H54 (cell line): Measurements from ENCODE around the gene PCDHA8.
"Not testable (repeated sequence)": the region's sequence is repeated elsewhere in the genome, so short reads cannot be mapped to it uniquely, and the experiment has no call there.

ENCODE experiments used
- DNase-seq: peaks from one replicate; pipeline ENCODE4 v3.0.0; 2011; ENCODE audit warnings: low spot score, mixed read lengths; ENCODE audit not compliant: insufficient read length
- FAIRE-seq: peaks from 3 replicates; lab custom pipeline; 2011; peaks lifted over from hg19 to GRCh38; lab: Jason Lieb, UNC
- POLR2A ChIP-seq: IDR thresholded peaks from 2 replicates; pipeline ENCODE4 v1.6.1; 2011; ENCODE audit warnings: low read depth, mild to moderate bottlenecking, low read length

PCDHA8 gene, protein sequence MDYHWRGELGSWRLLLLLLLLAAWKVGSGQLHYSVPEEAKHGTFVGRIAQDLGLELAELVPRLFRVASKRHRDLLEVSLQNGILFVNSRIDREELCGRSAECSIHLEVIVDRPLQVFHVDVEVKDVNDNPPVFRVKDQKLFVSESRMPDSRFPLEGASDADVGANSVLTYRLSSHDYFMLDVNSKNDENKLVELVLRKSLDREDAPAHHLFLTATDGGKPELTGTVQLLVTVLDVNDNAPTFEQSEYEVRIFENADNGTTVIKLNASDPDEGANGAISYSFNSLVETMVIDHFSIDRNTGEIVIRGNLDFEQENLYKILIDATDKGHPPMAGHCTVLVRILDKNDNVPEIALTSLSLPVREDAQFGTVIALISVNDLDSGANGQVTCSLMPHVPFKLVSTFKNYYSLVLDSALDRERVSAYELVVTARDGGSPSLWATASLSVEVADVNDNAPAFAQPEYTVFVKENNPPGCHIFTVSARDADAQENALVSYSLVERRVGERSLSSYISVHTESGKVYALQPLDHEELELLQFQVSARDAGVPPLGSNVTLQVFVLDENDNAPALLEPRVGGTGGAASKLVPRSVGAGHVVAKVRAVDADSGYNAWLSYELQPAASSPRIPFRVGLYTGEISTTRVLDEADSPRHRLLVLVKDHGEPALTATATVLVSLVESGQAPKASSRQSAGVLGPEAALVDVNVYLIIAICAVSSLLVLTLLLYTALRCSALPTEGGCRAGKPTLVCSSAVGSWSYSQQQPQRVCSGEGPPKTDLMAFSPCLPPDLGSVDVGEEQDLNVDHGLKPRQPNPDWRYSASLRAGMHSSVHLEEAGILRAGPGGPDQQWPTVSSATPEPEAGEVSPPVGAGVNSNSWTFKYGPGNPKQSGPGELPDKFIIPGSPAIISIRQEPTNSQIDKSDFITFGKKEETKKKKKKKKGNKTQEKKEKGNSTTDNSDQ

DNA sequence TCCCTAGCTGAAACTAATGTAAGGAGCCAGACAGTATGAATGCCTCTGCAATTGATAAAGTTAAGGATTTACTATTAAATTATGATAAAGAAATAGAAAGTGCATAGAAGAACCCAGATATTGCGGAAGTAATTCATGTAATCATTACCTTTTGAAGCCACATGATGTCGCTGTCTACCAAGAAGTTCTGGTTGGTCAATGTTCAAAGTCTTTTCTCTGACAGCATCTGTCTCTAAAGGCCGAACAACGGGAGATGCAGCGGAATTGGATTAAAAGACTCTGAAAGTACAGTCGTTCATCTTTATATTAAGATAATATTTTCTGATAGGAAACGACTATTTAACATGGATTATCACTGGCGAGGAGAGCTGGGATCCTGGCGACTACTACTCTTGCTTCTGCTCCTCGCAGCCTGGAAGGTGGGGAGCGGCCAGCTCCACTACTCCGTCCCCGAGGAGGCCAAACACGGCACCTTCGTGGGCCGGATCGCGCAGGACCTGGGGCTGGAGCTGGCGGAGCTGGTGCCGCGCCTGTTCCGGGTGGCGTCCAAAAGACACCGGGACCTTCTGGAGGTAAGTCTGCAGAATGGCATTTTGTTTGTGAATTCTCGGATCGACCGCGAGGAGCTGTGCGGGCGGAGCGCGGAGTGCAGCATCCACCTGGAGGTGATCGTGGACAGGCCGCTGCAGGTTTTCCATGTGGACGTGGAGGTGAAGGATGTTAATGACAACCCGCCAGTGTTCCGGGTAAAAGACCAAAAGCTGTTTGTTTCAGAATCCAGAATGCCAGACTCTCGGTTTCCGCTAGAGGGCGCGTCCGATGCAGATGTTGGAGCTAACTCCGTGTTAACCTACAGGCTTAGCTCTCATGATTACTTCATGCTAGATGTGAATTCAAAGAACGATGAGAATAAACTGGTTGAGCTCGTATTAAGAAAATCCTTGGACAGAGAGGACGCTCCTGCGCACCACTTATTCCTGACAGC lies at the start of gene PCDHA8:
TSS of gene PCDHA8 (plus strand) at position 210 of the 985 bp plus-strand sequence. CDS start at position 345, 135 bp downstream.
- peak; percentile 23 for DNase-seq
- FAIRE-seq = peak; percentile 62
- TF ChIP-seq POLR2A = no peak

DNA sequence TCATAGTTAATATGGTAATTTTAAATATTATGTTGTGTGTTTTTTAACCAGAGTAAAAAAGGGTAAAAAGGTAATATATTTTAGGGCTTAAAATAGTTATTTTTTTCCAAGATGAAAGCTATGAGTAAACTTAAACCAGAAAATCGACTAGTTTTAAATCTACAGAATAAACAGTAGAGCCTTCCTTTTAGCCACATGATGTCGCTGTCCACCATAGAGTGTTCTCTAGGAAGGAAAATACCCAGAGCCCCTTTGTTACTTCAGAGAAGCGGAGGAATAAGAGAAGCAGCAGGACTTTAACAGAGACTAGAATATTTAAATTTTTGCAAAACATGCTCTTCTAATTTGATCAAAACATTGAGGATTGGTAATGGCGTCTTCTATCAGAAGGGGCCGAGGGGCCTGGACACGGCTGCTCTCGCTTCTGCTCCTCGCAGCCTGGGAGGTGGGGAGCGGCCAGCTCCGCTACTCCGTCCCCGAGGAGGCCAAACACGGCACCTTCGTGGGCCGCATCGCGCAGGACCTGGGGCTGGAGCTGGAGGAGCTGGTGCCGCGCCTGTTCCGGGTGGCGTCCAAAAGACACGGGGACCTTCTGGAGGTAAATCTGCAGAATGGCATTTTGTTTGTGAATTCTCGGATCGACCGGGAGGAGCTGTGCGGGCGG lies 46.3 kb upstream of the PCDHA8 start, which contains the start of gene PCDHA2:
TSS of gene PCDHA2 (plus strand) at position 258 of the 664 bp plus-strand sequence.
- DNase-seq = no peak
- no peak for FAIRE-seq
- no peak for TF ChIP-seq POLR2A

DNA sequence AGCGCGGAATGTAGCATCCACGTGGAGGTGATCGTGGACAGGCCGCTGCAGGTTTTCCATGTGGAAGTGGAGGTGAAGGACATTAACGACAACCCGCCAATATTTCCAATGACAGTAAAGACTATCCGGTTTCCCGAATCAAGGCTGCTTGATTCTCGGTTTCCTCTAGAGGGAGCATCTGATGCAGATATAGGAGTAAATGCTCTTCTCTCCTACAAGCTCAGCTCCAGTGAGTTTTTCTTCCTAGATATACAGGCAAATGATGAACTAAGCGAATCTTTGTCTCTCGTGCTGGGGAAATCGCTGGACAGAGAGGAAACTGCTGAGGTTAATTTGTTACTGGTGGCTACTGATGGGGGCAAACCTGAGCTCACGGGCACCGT lies 45.7 kb upstream of the PCDHA8 start:
- DNase-seq (peak; percentile 54), FAIRE-seq (peak; percentile 15)
- TF ChIP-seq POLR2A = no peak

DNA sequence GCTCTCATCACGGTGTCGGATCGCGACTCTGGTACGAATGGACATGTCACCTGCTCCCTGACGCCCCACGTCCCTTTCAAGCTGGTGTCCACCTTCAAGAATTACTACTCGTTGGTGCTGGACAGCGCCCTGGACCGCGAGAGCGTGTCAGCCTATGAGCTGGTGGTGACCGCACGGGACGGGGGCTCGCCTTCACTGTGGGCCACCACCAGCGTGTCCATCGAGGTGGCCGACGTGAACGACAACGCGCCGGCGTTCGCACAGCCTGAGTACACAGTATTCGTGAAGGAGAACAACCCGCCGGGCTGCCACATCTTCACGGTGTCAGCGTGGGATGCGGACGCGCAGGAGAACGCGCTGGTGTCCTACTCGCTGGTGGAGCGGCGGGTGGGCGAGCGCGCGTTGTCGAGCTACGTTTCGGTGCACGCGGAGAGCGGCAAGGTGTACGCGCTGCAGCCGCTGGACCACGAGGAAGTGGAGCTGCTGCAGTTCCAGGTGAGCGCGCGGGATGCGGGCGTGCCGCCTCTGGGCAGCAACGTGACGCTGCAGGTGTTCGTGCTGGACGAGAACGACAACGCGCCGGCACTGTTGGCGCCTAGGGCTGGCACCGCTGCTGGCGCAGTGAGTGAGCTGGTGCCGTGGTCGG lies 44.8 kb upstream of the PCDHA8 start:
- not testable (repeated sequence) for DNase-seq

DNA sequence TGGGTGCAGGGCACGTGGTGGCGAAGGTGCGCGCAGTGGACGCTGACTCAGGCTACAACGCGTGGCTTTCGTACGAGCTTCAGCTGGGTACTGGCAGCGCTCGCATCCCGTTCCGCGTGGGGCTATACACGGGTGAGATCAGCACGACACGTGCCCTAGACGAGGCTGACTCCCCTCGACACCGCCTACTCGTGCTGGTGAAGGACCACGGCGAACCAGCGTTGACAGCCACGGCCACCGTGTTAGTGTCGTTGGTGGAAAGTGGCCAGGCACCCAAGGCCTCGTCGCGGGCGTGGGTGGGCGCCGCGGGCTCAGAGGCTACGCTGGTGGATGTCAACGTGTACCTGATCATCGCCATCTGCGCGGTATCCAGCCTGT lies 44.3 kb upstream of the PCDHA8 start:
- FAIRE-seq (no peak), DNase-seq (no peak)
- no peak for TF ChIP-seq POLR2A

More for the DNA sequence above, 44.8 kb upstream of the PCDHA8 start:
- FAIRE-seq = not testable (repeated sequence)

DNA sequence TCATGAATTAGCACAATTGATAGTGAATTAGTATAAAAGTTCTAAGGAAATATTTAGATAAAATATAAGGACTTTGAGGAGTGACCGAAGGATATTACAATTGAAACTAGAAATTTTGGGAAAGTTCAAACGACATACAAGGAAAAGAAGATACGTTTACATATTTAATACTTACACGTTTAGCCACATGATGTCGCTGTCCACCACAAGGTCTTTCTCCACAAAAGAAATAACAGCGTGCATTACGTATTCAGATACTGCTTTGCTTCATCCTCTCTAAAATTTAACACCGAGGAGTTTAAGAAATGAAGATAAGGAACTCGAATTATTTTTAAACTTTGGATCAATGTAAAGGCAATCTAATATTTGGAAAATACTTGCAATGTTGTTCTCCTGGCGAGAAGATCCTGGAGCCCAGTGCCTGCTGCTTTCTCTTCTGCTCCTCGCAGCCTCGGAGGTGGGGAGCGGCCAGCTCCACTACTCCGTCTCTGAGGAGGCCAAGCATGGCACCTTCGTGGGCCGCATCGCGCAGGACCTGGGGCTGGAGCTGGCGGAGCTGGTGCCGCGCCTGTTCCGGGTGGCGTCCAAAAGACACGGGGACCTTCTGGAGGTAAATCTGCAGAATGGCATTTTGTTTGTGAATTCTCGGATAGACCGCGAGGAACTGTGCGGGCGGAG lies 40.0 kb upstream of the PCDHA8 start, which contains the start of gene PCDHA3:
TSS of gene PCDHA3 (plus strand) at position 242 of the 678 bp plus-strand sequence.
- DNase-seq (no peak), FAIRE-seq (no peak)
- no peak for TF ChIP-seq POLR2A

DNA sequence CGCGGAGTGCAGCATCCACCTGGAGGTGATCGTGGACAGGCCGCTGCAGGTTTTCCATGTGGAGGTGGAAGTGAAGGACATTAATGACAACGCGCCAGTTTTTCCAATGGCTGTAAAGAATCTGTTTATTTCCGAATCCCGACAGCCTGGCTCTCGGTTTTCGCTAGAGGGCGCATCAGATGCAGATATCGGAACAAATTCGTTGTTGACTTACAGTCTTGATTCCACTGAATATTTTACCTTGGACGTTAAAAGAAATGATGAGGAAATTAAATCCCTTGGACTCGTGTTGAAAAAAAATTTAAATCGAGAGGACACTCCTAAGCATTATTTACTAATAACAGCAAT lies 39.5 kb upstream of the PCDHA8 start:
- no peak for DNase-seq
- no peak for FAIRE-seq
- TF ChIP-seq POLR2A = no peak

DNA sequence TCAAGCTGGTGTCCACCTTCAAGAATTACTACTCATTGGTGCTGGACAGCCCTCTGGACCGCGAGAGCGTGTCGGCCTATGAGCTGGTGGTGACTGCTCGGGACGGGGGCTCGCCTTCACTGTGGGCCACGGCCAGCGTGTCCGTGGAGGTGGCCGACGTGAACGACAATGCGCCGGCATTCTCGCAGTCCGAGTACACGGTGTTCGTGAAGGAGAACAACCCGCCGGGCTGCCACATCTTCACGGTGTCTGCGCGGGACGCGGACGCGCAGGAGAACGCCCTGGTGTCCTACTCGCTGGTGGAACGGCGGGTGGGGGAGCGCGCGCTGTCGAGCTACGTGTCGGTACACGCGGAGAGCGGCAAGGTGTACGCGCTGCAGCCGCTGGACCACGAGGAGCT lies 38.6 kb upstream of the PCDHA8 start:
- not testable (repeated sequence) for DNase-seq, FAIRE-seq

DNA sequence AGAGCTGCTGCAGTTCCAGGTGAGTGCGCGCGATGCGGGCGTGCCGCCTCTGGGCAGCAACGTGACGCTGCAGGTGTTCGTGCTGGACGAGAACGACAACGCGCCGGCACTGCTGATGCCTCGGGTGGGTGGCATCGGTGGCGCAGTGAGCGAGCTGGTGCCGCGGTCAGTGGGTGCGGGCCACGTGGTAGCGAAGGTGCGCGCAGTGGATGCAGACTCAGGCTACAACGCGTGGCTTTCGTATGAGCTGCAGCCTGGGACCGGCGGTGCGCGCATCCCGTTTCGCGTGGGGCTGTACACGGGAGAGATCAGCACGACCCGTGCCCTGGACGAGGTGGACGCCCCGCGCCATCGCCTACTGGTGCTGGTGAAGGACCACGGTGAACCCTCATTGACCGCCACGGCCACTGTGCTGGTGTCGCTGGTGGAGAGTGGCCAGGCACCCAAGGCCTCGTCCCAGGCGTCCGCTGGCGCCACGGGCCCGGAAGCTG lies 38.2 kb upstream of the PCDHA8 start:
- DNase-seq = no peak
- no peak for TF ChIP-seq POLR2A
- no peak for FAIRE-seq

DNA sequence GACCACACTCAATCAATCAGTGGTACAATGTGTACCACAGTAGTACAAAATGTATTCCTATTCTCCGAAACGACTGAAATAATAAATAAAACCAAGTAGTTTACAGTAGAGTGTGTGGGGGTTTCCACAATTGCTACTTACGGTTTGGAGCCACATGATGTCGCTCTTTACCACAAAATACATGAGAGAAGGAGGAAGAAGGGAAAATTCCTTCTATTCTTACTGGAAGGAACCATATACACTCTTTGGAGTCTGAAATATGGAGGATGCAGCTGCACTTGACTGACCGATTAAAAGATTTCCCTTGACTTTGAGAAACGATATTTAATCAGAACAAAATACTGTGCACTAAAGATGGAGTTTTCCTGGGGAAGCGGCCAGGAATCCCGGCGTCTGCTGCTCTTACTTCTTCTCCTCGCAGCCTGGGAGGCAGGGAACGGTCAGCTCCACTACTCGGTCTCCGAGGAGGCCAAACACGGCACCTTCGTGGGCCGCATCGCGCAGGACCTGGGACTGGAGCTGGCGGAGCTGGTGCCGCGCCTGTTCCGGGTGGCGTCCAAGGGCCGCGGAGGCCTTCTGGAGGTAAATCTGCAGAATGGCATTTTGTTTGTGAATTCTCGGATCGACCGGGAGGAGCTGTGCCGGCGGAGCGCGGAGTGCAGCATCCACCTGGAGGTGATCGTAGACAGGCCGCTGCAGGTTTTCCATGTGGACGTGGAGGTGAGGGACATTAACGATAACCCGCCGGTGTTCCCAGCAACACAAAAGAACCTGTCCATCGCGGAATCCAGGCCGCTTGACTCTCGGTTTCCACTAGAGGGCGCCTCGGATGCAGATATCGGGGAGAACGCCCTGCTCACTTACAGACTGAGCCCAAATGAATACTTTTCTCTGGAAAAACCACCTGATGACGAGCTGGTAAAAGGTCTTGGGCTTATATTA lies 33.9 kb upstream of the PCDHA8 start, which contains the start of gene PCDHA4:
TSS of gene PCDHA4 (plus strand) at position 235 of the 942 bp plus-strand sequence.
- FAIRE-seq = peak; percentile 71

DNA sequence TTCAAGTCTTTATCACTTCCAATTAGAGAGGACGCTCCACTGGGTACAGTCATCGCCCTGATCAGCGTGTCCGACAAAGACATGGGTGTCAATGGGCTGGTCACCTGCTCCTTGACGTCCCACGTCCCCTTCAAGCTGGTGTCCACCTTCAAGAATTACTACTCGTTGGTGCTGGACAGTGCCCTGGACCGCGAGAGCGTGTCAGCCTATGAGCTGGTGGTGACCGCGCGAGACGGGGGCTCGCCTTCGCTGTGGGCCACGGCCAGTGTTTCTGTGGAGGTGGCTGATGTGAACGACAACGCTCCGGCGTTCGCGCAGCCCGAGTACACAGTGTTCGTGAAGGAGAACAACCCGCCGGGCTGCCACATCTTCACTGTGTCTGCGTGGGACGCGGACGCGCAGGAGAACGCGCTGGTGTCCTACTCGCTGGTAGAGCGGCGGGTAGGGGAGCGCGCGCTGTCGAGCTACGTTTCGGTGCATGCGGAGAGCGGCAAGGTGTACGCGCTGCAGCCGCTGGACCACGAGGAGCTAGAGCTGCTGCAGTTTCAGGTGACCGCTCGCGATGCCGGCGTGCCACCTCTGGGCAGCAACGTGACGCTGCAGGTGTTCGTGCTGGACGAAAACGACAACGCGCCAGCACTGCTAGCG lies 32.6 kb upstream of the PCDHA8 start:
- not testable (repeated sequence) for DNase-seq, FAIRE-seq

More for the DNA sequence above, 33.9 kb upstream of the PCDHA8 start, which contains the start of gene PCDHA4:
- no peak for TF ChIP-seq POLR2A
- DNase-seq = no peak
